CD4-positive, alpha-beta memory T cell (primary cell): ENCODE data around the gene DAP3. TPM values are rescaled to one million over a fixed set of nuclear protein-coding genes. Genes with fewer than 3 reads are reported as not detected.
"Not testable (repeated sequence)": the region's sequence is repeated elsewhere in the genome, so short reads cannot be mapped to it uniquely, and the experiment has no call there.

Source experiments
- CTCF ChIA-PET: fragments of 350-600 bp; sonication (Branson Sonifier 250); formaldehyde crosslinking; loops from one replicate; lab custom pipeline; 2021; ENCODE audit warnings: inconsistent platforms; ENCODE audit not compliant: partially characterized antibody; lab: Charles Lee
- POLR2A ChIA-PET: fragments of 350-600 bp; sonication (Branson Sonifier 250); formaldehyde crosslinking; loops from one replicate; lab custom pipeline; 2021; ENCODE audit not compliant: partially characterized antibody; lab: Charles Lee
- DNase-seq, 5 donors: peaks; one replicate each; pipeline versions ENCODE4 v3.0.0 to v3.0.0-alpha.2; 2020 to 2022; ENCODE audit warnings: mixed read lengths in 1 of 5
- H3K27ac ChIP-seq: one replicate; pipeline ENCODE4 v1.7.0; 2013; ENCODE audit warnings: low read depth, low read length
- H3K27me3 ChIP-seq: 2 replicates; pipeline ENCODE4 v1.7.0; 2013; ENCODE audit warnings: mild to moderate bottlenecking, low read length, moderate library complexity; ENCODE audit not compliant: insufficient read depth
- H3K36me3 ChIP-seq: 2 replicates; pipeline ENCODE4 v1.7.0; 2013; ENCODE audit warnings: mild to moderate bottlenecking, low read length, moderate library complexity; ENCODE audit not compliant: insufficient read depth
- H3K4me1 ChIP-seq: 2 replicates; pipeline ENCODE4 v1.7.0; 2013; ENCODE audit warnings: mild to moderate bottlenecking, low read length, moderate library complexity; ENCODE audit not compliant: insufficient read depth
- H3K4me3 ChIP-seq, 2 donors: one replicate each; pipeline ENCODE4 v1.7.0; 2013; ENCODE audit warnings: low read length in 2 of 2, mild to moderate bottlenecking in 1 of 2
- H3K9me3 ChIP-seq, 2 donors: one replicate each; pipeline ENCODE4 v1.7.0; 2013; ENCODE audit warnings: low read length in 2 of 2, control low read depth in 1 of 2; ENCODE audit not compliant: control insufficient read depth in 1 of 2
- H3K27ac Mint-ChIP-seq, 7 donors: one replicate each; pipeline ENCODE4 v1.8.0; 2020 to 2021; ENCODE audit warnings: mixed read lengths in 7 of 7, mild to moderate bottlenecking in 6 of 7, inconsistent platforms in 3 of 7, moderate library complexity in 3 of 7
- H3K27me3 Mint-ChIP-seq, 2 donors: one replicate each; pipeline ENCODE4 v1.8.0; 2020 to 2021; ENCODE audit warnings: mixed read lengths in 2 of 2
- H3K36me3 Mint-ChIP-seq, 2 donors: one replicate each; pipeline ENCODE4 v1.8.0; 2020 to 2021; ENCODE audit warnings: mixed read lengths in 2 of 2, inconsistent platforms in 1 of 2, mild to moderate bottlenecking in 1 of 2
- H3K4me1 Mint-ChIP-seq, 4 donors: one replicate each; pipeline ENCODE4 v1.8.0; 2020 to 2021; ENCODE audit warnings: mixed read lengths in 4 of 4, mild to moderate bottlenecking in 1 of 4
- H3K4me3 Mint-ChIP-seq, 8 donors: one replicate each; pipeline ENCODE4 v1.8.0; 2020 to 2021; ENCODE audit warnings: mixed read lengths in 8 of 8, mild to moderate bottlenecking in 7 of 8, moderate library complexity in 6 of 8, inconsistent platforms in 3 of 8
- H3K9me3 Mint-ChIP-seq, 8 donors: one replicate each; pipeline ENCODE4 v1.8.0; 2020 to 2021; ENCODE audit warnings: mixed read lengths in 8 of 8, mild to moderate bottlenecking in 5 of 8, inconsistent platforms in 3 of 8, moderate library complexity in 1 of 8
- intact Hi-C: fragments of 100-400 bp; cut with micrococcal nuclease; formaldehyde crosslinking; loops from one replicate; pipeline ENCODE4 v1.15.1; 2023
- polyA plus RNA-seq, 2 donors: library from polyadenylated mRNA; unstranded; fragments of 300-500 nt; fragmentation: Illumina TruSeq; gene quantifications; one replicate each; pipeline ENCODE4 v1.2.3, GENCODE V29; 2021
- total RNA-seq, 2 experiments: library from RNA; stranded (reverse); gene quantifications; one replicate each; pipeline ENCODE4 v1.2.3, GENCODE V29; 2021

DAP3 gene
- total and polyA plus RNA-seq, 4 experiments from 2014 or later, result 102 to 177 (median 131) TPM

DNA sequence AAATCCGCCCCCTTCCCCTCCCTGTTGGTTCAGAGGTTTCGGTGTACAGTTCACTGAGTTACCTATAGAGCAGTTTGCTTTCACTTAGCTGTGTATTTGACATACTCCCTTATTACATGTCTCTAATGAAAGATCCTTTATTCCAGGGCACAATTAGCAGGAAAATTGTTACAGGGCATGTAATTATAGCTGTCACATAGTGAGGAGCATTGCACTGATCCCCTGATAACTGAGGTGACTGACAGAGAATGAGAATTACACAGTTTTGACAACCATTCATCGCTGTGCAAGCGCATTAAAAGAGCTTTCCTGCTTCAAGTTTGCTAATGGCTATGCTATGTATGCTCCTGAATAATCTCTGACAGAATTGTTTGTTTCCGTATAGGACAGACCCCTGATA is 26.9 kb downstream of the DAP3 start:
- Histone ChIP-seq H3K27me3 (no peaks in the 10 kb centered on the region), H3K9me3 (no peaks in the 10 kb centered on the region), H3K36me3 (no peaks in the 10 kb centered on the region), H3K4me3 (no peak overlapping the region), H3K4me1 (peaks cover 5% of the 10 kb centered on the region), H3K27ac (no peak overlapping the region)
- CTCF ChIA-PET, result no interaction called here
- H3K9me3 Mint-ChIP-seq, result peaks cover 0 to 1% (median 0%) of the 10 kb centered on the region in 8 donors
- intact Hi-C loops, result no loop called here
- POLR2A ChIA-PET, result interaction anchor here (0.6 to 1.0 kb wide), 2 partner anchors 11 to 25 kb away, joined by 3 read pairs; no protein-coding TSS in a partner anchor
- no peaks in the 10 kb centered on the region for H3K27me3 Mint-ChIP-seq
- H3K36me3 Mint-ChIP-seq, result peaks cover 7 to 51% of the 10 kb centered on the region in 2 donors
- DNase-seq, result no peak
- peak overlapping the region in 4 of 7 donors; percentile 11 to 71 (median 60) for H3K27ac Mint-ChIP-seq
- peaks cover 5 to 14% (median 11%) of the 10 kb centered on the region in 4 donors for H3K4me1 Mint-ChIP-seq
- H3K4me3 Mint-ChIP-seq, result no peak overlapping the region

DNA sequence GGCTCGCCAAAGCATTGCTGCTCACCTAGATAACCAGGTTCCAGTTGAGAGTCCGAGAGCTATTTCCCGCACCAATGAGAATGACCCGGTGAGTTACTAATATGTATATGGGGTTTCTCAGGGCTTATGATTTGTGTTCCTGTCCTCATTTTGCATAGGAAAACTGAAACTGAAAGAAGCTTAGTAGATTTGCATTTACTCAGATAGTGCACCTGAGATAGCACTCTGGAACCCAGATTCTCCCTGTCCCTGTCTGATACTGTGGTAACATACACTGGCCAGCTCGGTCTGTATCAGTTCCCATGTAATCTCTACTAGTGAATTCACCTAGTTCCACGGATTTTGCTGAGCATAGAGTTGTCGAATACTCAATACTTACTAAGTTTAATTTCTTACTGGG is 28.1 kb downstream of the DAP3 start:
- peaks cover 5 to 14% (median 11%) of the 10 kb centered on the region in 4 donors for H3K4me1 Mint-ChIP-seq
- intact Hi-C loops, result no loop called here
- Histone ChIP-seq H3K36me3 (no peaks in the 10 kb centered on the region), H3K4me1 (peaks cover 5% of the 10 kb centered on the region), H3K27me3 (no peaks in the 10 kb centered on the region), H3K27ac (no peak overlapping the region), H3K4me3 (no peak overlapping the region), H3K9me3 (no peaks in the 10 kb centered on the region)
- H3K4me3 Mint-ChIP-seq, result peak overlapping the region in 2 of 8 donors; percentile 5 to 13
- DNase-seq, result no peak
- H3K9me3 Mint-ChIP-seq, result peaks cover 0 to 1% (median 0%) of the 10 kb centered on the region in 8 donors
- ChIA-PET POLR2A (no interaction called here), CTCF (no interaction called here)
- H3K27me3 Mint-ChIP-seq, result no peaks in the 10 kb centered on the region
- peaks cover 14 to 54% of the 10 kb centered on the region in 2 donors for H3K36me3 Mint-ChIP-seq
- peak overlapping the region in 5 of 7 donors; percentile 29 to 82 (median 61) for H3K27ac Mint-ChIP-seq

DNA sequence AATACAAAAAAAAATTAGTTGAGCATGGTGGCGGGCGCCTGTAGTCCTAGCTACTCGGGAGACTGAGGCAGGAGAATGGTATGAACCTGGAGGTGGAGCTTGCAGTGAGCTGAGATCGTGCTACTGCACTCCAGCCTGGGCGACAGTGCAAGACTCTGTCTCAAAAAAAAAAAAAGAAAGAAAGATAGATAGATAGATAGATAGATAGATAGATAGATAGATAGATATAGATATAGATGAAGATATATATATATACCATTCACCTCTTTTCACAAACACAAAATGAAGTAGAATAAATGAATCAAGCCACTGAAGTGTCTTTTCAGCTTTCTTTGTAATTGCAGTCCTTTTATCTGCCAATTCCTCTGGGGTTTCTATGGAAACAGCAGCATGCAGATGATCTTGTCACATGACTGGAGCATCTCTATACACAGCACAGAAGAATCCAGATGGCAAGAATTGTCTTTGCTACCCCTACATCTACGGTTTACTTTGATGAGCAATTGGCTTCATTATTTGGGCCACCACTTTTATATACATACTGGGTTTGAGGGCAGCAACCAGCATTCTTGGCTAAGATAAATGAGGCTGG is 29.7 kb downstream of the DAP3 start:
- H3K27ac Mint-ChIP-seq, POLR2A ChIA-PET: not testable (repeated sequence)
- H3K36me3 Mint-ChIP-seq, result peaks cover 11 to 49% of the 10 kb centered on the region in 2 donors

DNA sequence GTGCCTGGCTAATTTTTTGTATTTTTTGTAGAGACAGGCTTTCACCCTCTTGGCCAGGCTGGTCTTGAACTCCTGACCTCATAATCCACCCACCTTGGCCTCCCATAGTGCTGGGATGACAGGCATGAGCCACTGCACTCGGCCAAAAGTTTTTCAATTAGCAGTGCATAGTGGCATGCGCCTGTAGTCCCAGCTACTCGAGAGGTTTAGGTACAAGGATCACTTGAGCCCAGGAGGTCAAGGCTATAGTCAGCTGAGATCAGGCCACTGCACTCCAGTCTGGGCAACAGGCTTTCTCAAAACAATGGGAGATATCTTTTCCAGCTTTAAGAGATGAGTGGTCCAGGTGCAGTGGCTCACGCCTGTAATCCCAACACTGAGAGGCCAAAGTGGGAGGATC is 30.8 kb downstream of the DAP3 start:
- Histone ChIP-seq H3K36me3 (no peaks in the 10 kb centered on the region), H3K27ac (no peak overlapping the region), H3K4me3 (no peak overlapping the region), H3K9me3 (no peaks in the 10 kb centered on the region), H3K27me3 (no peaks in the 10 kb centered on the region), H3K4me1 (peaks cover 5% of the 10 kb centered on the region)
- Mint-ChIP-seq H3K36me3 (peaks cover 7 to 44% of the 10 kb centered on the region in 2 donors), H3K9me3 (peaks cover 0 to 1% (median 0%) of the 10 kb centered on the region in 8 donors), H3K4me3 (no peak overlapping the region), H3K27me3 (no peaks in the 10 kb centered on the region), H3K4me1 (peaks cover 5 to 14% (median 10%) of the 10 kb centered on the region in 4 donors), H3K27ac (no peak overlapping the region)
- intact Hi-C loops, result no loop called here
- ChIA-PET CTCF (no interaction called here), POLR2A (interaction anchor here (0.7 kb wide), 1 partner anchor 11 kb away, joined by 4 read pairs; no protein-coding TSS in a partner anchor)
- no peak for DNase-seq

More for the DNA sequence above, 29.7 kb downstream of the DAP3 start:
- H3K36me3 ChIP-seq, H3K9me3 Mint-ChIP-seq, H3K4me1 ChIP-seq, DNase-seq, H3K9me3 ChIP-seq, H3K27ac ChIP-seq, intact Hi-C loops, H3K27me3 Mint-ChIP-seq, H3K4me3 Mint-ChIP-seq, H3K27me3 ChIP-seq, CTCF ChIA-PET, H3K4me3 ChIP-seq: not testable (repeated sequence)
- H3K4me1 Mint-ChIP-seq, result peaks cover 5 to 14% (median 11%) of the 10 kb centered on the region in 4 donors

DNA sequence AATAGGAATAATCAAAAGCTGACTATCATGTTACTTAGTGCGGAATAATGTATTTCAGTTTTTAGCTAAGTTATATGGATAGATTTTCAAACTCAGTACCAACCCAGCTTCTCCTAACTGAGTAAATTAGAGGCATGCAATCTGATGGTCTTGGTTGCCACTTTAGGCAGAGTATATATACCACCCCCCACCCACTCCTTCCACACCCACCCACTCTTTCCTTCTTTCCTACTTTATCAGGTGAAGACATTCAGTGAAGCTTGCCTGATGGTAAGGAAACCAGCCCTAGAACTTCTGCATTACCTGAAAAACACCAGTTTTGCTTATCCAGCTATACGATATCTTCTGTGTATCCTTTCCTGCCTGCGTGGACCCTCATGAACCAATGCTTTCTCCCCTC is 36.3 kb downstream of the DAP3 start:
- intact Hi-C loops, result no loop called here
- Histone ChIP-seq H3K4me3 (no peak overlapping the region), H3K36me3 (peaks cover 13% of the 10 kb centered on the region), H3K27ac (no peak overlapping the region), H3K27me3 (no peaks in the 10 kb centered on the region), H3K9me3 (no peaks in the 10 kb centered on the region), H3K4me1 (no peaks in the 10 kb centered on the region)
- Mint-ChIP-seq H3K4me1 (no peaks in the 10 kb centered on the region), H3K4me3 (no peak overlapping the region), H3K36me3 (peaks cover 21 to 41% of the 10 kb centered on the region in 2 donors), H3K27ac (peak overlapping the region in 2 of 7 donors; percentile 2 to 3), H3K27me3 (no peaks in the 10 kb centered on the region), H3K9me3 (no peaks in the 10 kb centered on the region)
- ChIA-PET POLR2A (interaction anchor here (0.8 kb wide), 1 partner anchor 12 kb away, joined by 3 read pairs; no protein-coding TSS in a partner anchor), CTCF (interaction anchor here (1.0 to 1.6 kb wide), 2 partner anchors 13 to 19 kb away, joined by 3 read pairs; no protein-coding TSS in a partner anchor)
- DNase-seq, result no peak

DNA sequence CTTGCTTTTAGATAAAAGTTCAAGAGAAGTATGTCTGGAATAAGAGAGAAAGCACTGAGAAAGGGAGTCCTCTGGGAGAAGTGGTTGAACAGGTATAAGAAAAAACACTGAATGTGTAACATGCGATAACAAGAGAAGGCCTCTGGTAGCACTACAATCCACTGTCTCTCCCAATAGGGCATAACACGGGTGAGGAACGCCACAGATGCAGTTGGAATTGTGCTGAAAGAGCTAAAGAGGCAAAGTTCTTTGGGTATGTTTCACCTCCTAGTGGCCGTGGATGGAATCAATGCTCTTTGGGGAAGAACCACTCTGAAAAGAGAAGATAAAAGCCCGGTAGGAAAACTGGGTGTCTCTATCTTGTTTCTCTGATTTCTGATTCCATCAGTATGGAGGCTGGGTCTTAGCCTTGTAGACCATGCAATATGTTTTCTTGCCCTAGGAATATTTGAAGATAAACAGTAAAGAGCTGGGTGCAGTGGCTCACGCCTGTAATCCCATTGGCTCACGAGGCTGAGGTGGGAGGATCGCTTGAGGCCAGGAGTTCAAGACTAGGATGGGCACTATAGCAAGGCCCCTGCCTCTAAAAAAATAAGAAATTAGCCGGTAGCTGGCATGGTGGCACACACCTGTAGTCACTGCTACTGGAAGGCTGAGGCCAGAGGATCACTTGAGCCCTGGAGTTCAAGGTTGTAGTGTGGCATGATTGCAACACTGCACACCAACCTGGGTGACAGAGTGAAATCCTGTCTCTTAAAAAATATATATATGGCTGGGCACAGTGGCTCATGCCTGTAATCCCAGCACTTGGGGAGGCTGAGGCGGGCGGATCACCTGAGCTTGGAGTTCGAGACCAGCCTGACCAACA is 40.4 kb downstream of the DAP3 start:
- H3K9me3 Mint-ChIP-seq, result no peaks in the 10 kb centered on the region
- no peak overlapping the region for H3K4me3 ChIP-seq
- intact Hi-C loops, result loop anchor here (2.0 kb wide), 1 partner anchor 478 kb away; no protein-coding TSS in a partner anchor
- peaks cover 0 to 1% (median 0%) of the 10 kb centered on the region in 4 donors for H3K4me1 Mint-ChIP-seq
- ChIA-PET CTCF (interaction anchor here (0.7 to 1.6 kb wide), 3 partner anchors 8 to 39 kb away, joined by 3 to 4 read pairs (median 3); no protein-coding TSS in a partner anchor), POLR2A (no interaction called here)
- H3K27ac Mint-ChIP-seq, result peak overlapping the region in 4 of 7 donors; percentile 47 to 88 (median 50)
- peaks cover 28 to 52% of the 10 kb centered on the region in 2 donors for H3K36me3 Mint-ChIP-seq
- no peak overlapping the region for H3K27ac ChIP-seq
- peak; percentile 18 to 48 (median 23) for DNase-seq
- peaks cover 17% of the 10 kb centered on the region for H3K36me3 ChIP-seq
- H3K27me3 Mint-ChIP-seq, result no peaks in the 10 kb centered on the region
- H3K27me3 ChIP-seq, result no peaks in the 10 kb centered on the region
- H3K9me3 ChIP-seq, result no peaks in the 10 kb centered on the region
- H3K4me3 Mint-ChIP-seq, result no peak overlapping the region
- no peaks in the 10 kb centered on the region for H3K4me1 ChIP-seq

DNA sequence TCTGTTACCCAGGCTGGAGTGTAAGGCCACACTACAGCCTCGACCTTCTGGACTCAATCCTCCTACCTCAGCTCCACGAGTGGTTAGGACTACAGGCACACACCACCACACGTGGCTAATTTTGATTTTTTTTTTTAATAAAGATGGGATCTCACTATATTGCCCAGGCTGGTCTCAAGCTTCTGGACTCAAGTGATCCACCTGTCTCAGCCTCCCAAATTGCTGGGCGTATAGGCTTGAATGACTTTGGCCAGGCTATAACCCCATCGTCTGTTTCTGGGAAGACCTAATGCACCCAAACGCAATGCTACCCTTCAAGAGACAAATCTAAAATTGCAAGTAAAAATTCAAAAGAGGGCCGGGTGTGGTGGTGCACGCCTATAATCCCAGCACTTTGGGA is 52.1 kb downstream of the DAP3 start:
- H3K27me3 Mint-ChIP-seq, result no peaks in the 10 kb centered on the region
- no peak overlapping the region for H3K4me3 Mint-ChIP-seq
- H3K36me3 ChIP-seq, result peaks cover 5% of the 10 kb centered on the region
- no peak overlapping the region for H3K27ac ChIP-seq
- H3K27ac Mint-ChIP-seq, result no peak overlapping the region
- H3K4me1 Mint-ChIP-seq, result peaks cover 0 to 8% (median under 1%) of the 10 kb centered on the region in 4 donors
- intact Hi-C loops, result no loop called here
- peaks cover 19 to 32% of the 10 kb centered on the region in 2 donors for H3K36me3 Mint-ChIP-seq
- no peaks in the 10 kb centered on the region for H3K27me3 ChIP-seq
- DNase-seq, result no peak
- H3K4me3 ChIP-seq, result no peak overlapping the region
- peaks cover 6% of the 10 kb centered on the region for H3K4me1 ChIP-seq
- no peaks in the 10 kb centered on the region for H3K9me3 Mint-ChIP-seq
- no peaks in the 10 kb centered on the region for H3K9me3 ChIP-seq
- ChIA-PET POLR2A (no interaction called here), CTCF (no interaction called here)
